ENCODE measurements around the gene KRT86.

The KRT86 gene

GRCh38 chr12:52235001-52235764 is 39.3 kb upstream of the KRT86 start:
- DNase-seq, result no peak
- TF ChIP-seq CTCF (IDR thresholded peaks at IDR 0.05; ENCODE audit: low read length) (no peak), EZH2phosphoT487 (IDR thresholded peaks at IDR 0.05; ENCODE audit: low read length) (no peak), EZH2 (optimal IDR thresholded peaks at IDR 0.05; ENCODE audit: low read depth, low read length) (no peak)
- Histone ChIP-seq H3K9me3 (replicated peaks; ENCODE audit: insufficient read depth, low read length) (no peaks in the 10 kb centered on the region), H3K4me3 (ENCODE audit: low read length) (no peak overlapping the region), H3K9me2 (replicated peaks; ENCODE audit: insufficient read depth, low read length) (no peaks in the 10 kb centered on the region), H3K36me3 (replicated peaks; ENCODE audit: insufficient read depth, low read length) (no peaks in the 10 kb centered on the region), H3K79me2 (ENCODE audit: low read length) (no peaks in the 10 kb centered on the region), H3K9ac (ENCODE audit: low read length) (no peak overlapping the region), H3K27me3 (replicated peaks; ENCODE audit: insufficient read depth, low read length) (peaks cover 55% of the 10 kb centered on the region), H2AFZ (ENCODE audit: low read length) (no peak overlapping the region), H4K20me1 (ENCODE audit: insufficient read depth, low read length) (no peaks in the 10 kb centered on the region), H3K4me2 (ENCODE audit: low read depth, low read length) (no peak overlapping the region), H3F3A (ENCODE audit: insufficient read depth, low read length) (no peaks in the 10 kb centered on the region), H3K27ac (ENCODE audit: low read length) (no peak overlapping the region), H3K4me1 (ENCODE audit: low read length) (no peaks in the 10 kb centered on the region)

- Histone ChIP-seq H3K27me3 (replicated peaks; ENCODE audit: insufficient read depth, low read length) (peaks cover 48% of the 10 kb centered on the region), H2AFZ (ENCODE audit: low read length) (no peak overlapping the region), H3K27ac (ENCODE audit: low read length) (no peak overlapping the region), H3K9ac (ENCODE audit: low read length) (no peak overlapping the region), H3K9me3 (replicated peaks; ENCODE audit: insufficient read depth, low read length) (no peaks in the 10 kb centered on the region), H3K9me2 (replicated peaks; ENCODE audit: insufficient read depth, low read length) (no peaks in the 10 kb centered on the region), H3K4me2 (ENCODE audit: low read depth, low read length) (no peak overlapping the region), H3K36me3 (replicated peaks; ENCODE audit: insufficient read depth, low read length) (no peaks in the 10 kb centered on the region), H3K4me1 (ENCODE audit: low read length) (no peaks in the 10 kb centered on the region), H3K4me3 (ENCODE audit: low read length) (no peak overlapping the region), H3K79me2 (ENCODE audit: low read length) (no peaks in the 10 kb centered on the region), H3F3A (ENCODE audit: insufficient read depth, low read length) (no peaks in the 10 kb centered on the region), H4K20me1 (ENCODE audit: insufficient read depth, low read length) (no peaks in the 10 kb centered on the region)
- DNase-seq, result no peak
- TF ChIP-seq CTCF (IDR thresholded peaks at IDR 0.05; ENCODE audit: low read length), result no peak
- no peak for TF ChIP-seq EZH2 (optimal IDR thresholded peaks at IDR 0.05; ENCODE audit: low read depth, low read length)
- no peak for TF ChIP-seq EZH2phosphoT487 (IDR thresholded peaks at IDR 0.05; ENCODE audit: low read length)
These were observed 38.6 kb upstream of the KRT86 start for GRCh38 chr12:52235822-52236361.

GRCh38 chr12:52236386-52237050 is 37.9 kb upstream of the KRT86 start:
- TF ChIP-seq EZH2 (optimal IDR thresholded peaks at IDR 0.05; ENCODE audit: low read depth, low read length), result no peak
- no peak for TF ChIP-seq EZH2phosphoT487 (IDR thresholded peaks at IDR 0.05; ENCODE audit: low read length)
- TF ChIP-seq CTCF (IDR thresholded peaks at IDR 0.05; ENCODE audit: low read length), result no peak
- H3F3A ChIP-seq (ENCODE audit: insufficient read depth, low read length), result no peaks in the 10 kb centered on the region
- H4K20me1 ChIP-seq (ENCODE audit: insufficient read depth, low read length), result no peaks in the 10 kb centered on the region
- H3K36me3 ChIP-seq (replicated peaks; ENCODE audit: insufficient read depth, low read length), result no peaks in the 10 kb centered on the region
- no peaks in the 10 kb centered on the region for H3K9me2 ChIP-seq (replicated peaks; ENCODE audit: insufficient read depth, low read length)
- H3K4me3 ChIP-seq (ENCODE audit: low read length), result no peak overlapping the region
- H3K27ac ChIP-seq (ENCODE audit: low read length), result no peak overlapping the region
- no peaks in the 10 kb centered on the region for H3K79me2 ChIP-seq (ENCODE audit: low read length)
- no peak overlapping the region for H3K4me2 ChIP-seq (ENCODE audit: low read depth, low read length)
- H3K9ac ChIP-seq (ENCODE audit: low read length), result no peak overlapping the region
- no peak overlapping the region for H2AFZ ChIP-seq (ENCODE audit: low read length)
- no peaks in the 10 kb centered on the region for H3K9me3 ChIP-seq (replicated peaks; ENCODE audit: insufficient read depth, low read length)
- no peak for DNase-seq
- H3K27me3 ChIP-seq (replicated peaks; ENCODE audit: insufficient read depth, low read length), result peaks cover 43% of the 10 kb centered on the region
- H3K4me1 ChIP-seq (ENCODE audit: low read length), result no peaks in the 10 kb centered on the region

Data from MM.1S (cell line).